ENCODE data around the gene ARL15.

The ARL15 gene

DNA sequence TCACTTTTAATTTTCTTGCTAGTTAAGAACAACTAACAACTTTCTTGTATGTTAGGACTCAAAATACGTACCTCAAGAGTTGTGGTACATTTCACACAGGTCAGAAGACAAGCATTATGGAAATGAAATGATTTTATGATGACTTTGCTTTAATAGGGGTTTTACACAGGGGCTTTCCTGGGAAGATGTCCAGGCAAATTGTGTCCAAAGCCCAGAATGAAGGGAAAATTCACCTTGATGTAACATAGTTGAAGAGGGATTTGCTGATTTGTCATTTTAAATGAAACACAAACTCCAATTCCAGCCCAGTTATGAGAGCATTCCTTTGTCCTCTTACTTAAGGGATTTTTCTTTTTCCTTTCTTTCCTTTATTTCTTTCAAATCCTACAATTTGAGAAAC is 89.2 kb downstream of the ARL15 start:
- no peak for DNase-seq (ENCODE audit: low spot score in 2 of 2)
- no peak for ATAC-seq
- H3K36me3 Mint-ChIP-seq, result no peaks in the 10 kb centered on the region
- H3K9me3 Mint-ChIP-seq, result no peaks in the 10 kb centered on the region
- H3K4me3 Mint-ChIP-seq, result no peak overlapping the region
- peaks cover 23% of the 10 kb centered on the region for H3K4me1 Mint-ChIP-seq
- no peak overlapping the region for H3K27ac Mint-ChIP-seq

DNA sequence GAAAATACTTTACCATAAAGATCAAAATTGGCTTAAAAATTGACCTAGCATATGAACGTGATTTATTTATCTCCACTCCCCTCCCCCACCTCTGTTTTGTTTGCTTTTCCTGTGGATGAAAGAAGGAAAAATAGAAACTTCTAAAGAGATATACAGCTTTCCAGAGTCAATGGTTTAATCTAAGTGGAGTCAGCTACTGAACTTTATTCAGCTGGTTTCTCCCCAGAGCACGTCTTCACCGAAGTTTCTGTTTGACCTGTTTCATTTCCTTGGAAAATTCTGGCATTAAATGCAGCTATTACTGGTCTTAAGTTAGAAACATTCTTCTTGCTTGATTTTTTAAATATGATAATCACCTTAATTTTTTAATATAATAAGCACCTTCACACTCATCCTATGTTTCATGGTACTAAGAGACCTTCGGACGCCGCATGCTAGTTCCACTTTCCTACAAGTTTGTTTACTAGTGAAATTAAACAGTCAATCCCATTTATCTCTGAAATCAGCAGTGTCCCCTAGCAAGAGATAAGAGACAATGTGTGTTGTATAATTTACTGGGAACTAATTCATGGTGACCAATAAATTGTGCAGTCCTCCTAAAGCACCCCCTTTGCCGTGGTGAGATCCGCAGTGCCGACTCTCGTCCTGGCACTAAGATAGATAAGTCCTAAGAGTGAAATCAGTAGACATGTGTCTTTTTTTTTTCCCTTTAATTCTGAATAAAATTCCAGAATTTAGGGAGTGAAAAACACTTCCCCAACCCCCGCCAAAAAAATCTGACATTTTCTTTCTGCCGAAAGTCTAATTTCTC is 89.9 kb downstream of the ARL15 start:
- Mint-ChIP-seq H3K4me3 (no peak overlapping the region), H3K4me1 (peaks cover 16% of the 10 kb centered on the region), H3K36me3 (no peaks in the 10 kb centered on the region), H3K9me3 (no peaks in the 10 kb centered on the region), H3K27ac (no peak overlapping the region)
- ATAC-seq, result no peak
- DNase-seq (ENCODE audit: low spot score in 2 of 2), result no peak

DNA sequence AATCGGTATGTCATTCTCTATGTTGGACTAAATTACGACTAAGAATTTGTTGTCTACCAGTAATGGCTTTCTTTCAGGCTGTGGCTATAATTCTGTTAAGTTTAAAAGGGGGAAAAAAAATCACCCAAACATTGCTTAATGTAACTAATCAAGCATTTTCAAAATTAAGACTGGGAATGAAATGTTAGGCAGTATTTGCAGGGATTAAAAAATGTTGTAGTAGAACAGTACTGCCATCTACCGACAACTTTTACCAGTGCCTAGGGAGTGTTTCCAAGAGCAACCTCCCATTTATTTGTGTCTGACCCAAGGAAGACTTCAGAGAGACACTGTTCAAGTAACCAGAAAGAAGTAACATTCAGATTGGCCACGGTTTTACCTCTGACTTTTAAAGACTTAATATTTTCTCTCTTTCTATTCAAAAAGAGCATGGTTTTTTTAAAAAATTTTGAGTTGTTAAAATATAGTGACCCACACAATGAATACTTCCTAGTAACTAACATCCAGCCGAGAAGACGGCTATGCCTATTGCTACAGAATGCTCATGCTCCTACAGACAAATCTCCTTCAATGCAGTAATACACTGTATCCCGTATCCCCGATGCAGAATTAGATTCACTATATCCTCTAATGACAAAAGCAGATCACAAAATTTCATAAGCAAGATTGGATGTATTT is 92.4 kb downstream of the ARL15 start:
- DNase-seq (ENCODE audit: low spot score in 2 of 2) (no peak), ATAC-seq (no peak)
- no peaks in the 10 kb centered on the region for H3K9me3 Mint-ChIP-seq
- no peaks in the 10 kb centered on the region for H3K36me3 Mint-ChIP-seq
- peaks cover 9% of the 10 kb centered on the region for H3K4me1 Mint-ChIP-seq
- no peak overlapping the region for H3K4me3 Mint-ChIP-seq
- H3K27ac Mint-ChIP-seq, result no peak overlapping the region

DNA sequence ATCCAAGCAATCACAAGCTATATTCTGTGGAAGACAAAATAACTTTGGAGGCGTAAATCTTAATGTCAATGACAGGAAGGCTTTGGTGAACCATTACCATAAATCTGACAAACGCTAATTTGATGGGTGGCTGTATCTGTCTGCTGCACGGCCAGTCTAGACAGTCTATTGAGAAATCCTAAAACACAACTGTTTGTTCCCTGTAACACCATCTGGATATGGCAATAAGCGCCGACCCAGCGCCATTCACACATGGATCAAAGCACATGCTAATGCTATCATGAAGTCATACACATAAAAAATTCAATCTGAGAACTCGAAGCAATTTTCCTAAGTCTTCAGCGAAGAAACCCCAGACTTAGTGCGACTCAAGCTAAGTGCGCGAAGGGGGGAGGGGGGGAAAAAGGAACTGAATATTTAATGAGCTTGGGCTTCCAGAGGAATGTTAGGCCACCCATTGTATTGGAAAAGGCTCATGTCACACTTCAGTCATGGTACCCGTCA is 95.1 kb downstream of the ARL15 start:
- Mint-ChIP-seq H3K4me3 (no peak overlapping the region), H3K4me1 (peaks cover 18% of the 10 kb centered on the region), H3K9me3 (no peaks in the 10 kb centered on the region), H3K27ac (no peak overlapping the region), H3K36me3 (no peaks in the 10 kb centered on the region)
- ATAC-seq, result no peak
- no peak for DNase-seq (ENCODE audit: low spot score in 2 of 2)

DNA sequence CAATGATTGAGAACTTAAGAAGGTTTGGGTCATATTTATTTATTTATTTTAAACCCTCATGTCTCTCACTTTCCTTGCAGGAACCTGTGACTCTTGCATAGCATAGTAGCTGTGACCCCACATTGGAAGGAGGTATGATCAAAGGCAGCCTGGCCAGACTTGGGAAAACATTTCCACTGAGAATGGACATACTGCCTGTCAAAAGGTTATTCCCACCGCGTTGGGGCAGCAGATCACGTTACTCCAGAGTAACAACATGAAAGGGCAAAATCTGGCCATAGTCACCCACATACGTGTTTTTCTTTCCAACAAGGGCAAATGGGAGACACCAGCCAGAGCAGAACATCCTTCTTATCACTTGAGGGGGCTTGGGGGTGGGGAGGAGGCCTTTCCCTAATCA is 95.7 kb downstream of the ARL15 start:
- Mint-ChIP-seq H3K4me3 (no peak overlapping the region), H3K4me1 (peaks cover 18% of the 10 kb centered on the region), H3K9me3 (no peaks in the 10 kb centered on the region), H3K36me3 (no peaks in the 10 kb centered on the region), H3K27ac (no peak overlapping the region)
- no peak for ATAC-seq
- no peak for DNase-seq (ENCODE audit: low spot score in 2 of 2)

DNA sequence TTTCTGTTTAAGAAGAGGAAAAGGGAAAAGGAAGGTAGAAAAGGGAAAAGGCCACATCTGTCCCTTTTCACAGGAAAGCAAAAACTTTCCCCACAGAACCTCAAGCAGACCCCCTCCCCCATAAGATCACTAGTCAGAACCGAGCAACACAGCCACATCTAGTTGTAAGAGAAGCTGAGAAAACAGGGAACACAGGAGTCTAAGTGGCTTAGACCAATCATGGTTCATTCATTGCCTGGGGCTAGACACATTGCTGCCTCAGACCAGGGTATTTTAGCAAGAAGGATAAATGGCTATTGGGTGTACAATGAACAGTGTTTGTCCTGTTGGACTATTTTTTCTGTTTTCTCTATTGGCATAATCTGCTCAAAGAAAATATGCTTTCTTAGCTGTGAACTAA is 98.0 kb downstream of the ARL15 start:
- ATAC-seq (no peak), DNase-seq (ENCODE audit: low spot score in 2 of 2) (no peak)
- H3K27ac Mint-ChIP-seq, result no peak overlapping the region
- no peaks in the 10 kb centered on the region for H3K36me3 Mint-ChIP-seq
- H3K4me3 Mint-ChIP-seq, result no peak overlapping the region
- H3K4me1 Mint-ChIP-seq, result peaks cover 35% of the 10 kb centered on the region
- H3K9me3 Mint-ChIP-seq, result no peaks in the 10 kb centered on the region

DNA sequence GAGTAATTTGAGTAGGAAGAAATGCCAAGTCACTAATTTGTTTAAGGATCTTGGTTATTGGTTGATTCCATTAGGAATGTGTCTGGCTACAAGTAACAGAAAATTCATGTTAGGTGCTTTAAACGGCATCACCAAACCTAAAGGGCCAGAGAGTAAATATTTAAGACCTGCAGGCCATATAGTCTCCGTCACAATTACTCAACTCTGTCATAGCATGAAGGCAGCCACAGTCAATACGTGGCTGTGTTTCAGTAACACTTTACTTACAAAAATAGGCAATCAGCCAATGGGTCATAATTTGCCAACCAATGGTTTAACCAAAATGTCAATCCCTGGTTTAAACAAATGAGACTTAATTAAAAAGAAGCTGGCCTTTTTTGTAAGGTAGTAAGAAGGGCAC is 98.5 kb downstream of the ARL15 start:
- ATAC-seq, result no peak
- DNase-seq (ENCODE audit: low spot score in 2 of 2), result no peak
- Mint-ChIP-seq H3K4me1 (peaks cover 39% of the 10 kb centered on the region), H3K9me3 (no peaks in the 10 kb centered on the region), H3K27ac (no peak overlapping the region), H3K4me3 (no peak overlapping the region), H3K36me3 (no peaks in the 10 kb centered on the region)

DNA sequence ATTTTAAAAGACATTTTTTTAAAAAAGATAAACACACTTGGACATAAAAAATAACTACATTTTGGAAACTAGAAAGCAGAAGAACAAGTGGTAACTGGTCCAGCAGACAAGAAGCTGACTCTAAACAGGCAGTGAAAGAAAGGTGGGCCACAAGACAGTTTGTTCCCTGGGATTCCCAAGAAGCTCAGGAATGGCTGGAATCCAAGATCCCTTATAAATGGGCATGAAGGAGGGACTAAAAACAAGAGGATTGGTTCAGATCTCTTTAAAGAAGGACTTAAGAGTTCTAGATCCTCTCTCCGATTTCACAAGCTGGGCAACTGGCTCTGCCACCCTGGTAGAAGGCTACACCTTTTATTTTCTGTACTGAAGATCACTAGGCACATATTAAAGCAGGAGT is 102.8 kb downstream of the ARL15 start:
- H3K36me3 Mint-ChIP-seq, result no peaks in the 10 kb centered on the region
- no peaks in the 10 kb centered on the region for H3K9me3 Mint-ChIP-seq
- peaks cover 25% of the 10 kb centered on the region for H3K4me1 Mint-ChIP-seq
- ATAC-seq (no peak), DNase-seq (ENCODE audit: low spot score in 2 of 2) (no peak)
- no peak overlapping the region for H3K27ac Mint-ChIP-seq
- no peak overlapping the region for H3K4me3 Mint-ChIP-seq

DNA sequence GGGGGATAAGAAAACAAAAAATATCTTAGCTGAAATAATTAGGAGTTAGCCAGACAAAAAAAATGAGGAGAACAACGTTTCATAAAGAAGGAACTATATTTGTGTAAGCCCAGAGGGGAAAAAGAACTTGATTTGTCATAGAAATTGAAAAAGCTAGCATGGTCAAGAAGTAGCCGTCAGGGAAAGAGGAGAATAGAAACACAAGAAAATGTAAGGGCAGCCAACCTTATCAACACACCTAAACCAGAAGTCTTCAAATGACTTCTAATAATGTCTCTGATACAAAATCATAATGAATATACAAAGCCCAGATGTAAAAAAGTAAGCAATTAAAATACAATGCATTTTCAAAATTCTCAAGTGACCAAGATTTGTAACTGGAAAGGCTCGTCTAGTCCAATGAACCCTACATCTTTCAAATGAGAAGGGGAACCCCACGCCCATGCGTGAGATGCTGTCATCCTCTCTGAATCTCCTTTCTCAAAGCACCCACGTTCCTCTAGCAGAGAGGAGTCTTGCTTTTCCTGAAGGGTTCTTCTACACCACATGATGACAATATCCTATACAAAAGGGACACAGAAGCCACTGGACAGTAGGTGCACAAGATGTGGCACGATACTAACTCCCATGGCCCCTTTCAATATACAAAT is 103.7 kb downstream of the ARL15 start:
- Mint-ChIP-seq H3K36me3 (no peaks in the 10 kb centered on the region), H3K9me3 (peaks cover under 1% of the 10 kb centered on the region), H3K27ac (no peak overlapping the region), H3K4me1 (peaks cover 21% of the 10 kb centered on the region), H3K4me3 (no peak overlapping the region)
- ATAC-seq, result no peak
- DNase-seq (ENCODE audit: low spot score in 2 of 2), result no peak

DNA sequence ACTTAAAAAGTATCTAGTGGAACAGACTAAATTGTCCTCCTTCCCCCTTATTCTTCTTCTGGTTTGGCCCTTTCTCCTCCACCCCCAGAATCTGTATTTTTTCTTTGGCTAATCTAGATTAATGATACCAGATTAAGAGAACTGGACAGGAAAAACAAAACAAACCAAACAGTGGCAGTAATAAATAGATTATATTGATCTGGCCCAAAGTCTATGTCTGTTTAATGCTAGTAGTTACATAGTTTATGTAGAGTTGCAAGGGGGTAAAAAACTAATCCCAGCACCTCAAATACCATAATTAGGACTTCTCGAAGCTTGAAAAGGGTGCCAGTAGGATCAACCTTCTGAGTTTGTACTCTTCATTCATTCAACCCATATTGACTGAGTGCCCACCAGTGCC is 104.5 kb downstream of the ARL15 start:
- no peak overlapping the region for H3K4me3 Mint-ChIP-seq
- no peaks in the 10 kb centered on the region for H3K36me3 Mint-ChIP-seq
- no peak for ATAC-seq
- H3K4me1 Mint-ChIP-seq, result peaks cover 29% of the 10 kb centered on the region
- H3K27ac Mint-ChIP-seq, result no peak overlapping the region
- H3K9me3 Mint-ChIP-seq, result peaks cover 8% of the 10 kb centered on the region
- DNase-seq (ENCODE audit: low spot score in 2 of 2), result no peak

DNA sequence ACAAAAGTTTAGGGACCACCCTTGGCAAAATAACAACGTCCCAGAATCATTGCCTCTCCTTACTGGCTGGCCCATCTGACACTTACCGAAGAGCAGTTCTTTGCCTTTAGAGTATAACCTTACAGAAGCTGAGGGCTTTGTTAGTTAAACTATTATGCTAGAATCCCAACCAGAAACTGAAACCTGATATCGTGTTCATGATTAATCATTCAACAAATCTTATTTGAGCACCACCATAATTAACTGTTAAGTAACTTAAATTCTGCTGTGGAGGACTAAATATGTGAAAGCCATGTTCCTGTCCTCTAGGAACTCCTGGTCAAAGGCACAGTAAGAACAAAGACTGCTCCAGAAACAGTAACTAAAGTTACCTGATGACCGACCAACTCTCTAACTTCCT is 104.9 kb downstream of the ARL15 start:
- Mint-ChIP-seq H3K27ac (no peak overlapping the region), H3K4me1 (peaks cover 30% of the 10 kb centered on the region), H3K9me3 (peaks cover 8% of the 10 kb centered on the region), H3K36me3 (no peaks in the 10 kb centered on the region), H3K4me3 (no peak overlapping the region)
- DNase-seq (ENCODE audit: low spot score in 2 of 2) (no peak), ATAC-seq (no peak)

DNA sequence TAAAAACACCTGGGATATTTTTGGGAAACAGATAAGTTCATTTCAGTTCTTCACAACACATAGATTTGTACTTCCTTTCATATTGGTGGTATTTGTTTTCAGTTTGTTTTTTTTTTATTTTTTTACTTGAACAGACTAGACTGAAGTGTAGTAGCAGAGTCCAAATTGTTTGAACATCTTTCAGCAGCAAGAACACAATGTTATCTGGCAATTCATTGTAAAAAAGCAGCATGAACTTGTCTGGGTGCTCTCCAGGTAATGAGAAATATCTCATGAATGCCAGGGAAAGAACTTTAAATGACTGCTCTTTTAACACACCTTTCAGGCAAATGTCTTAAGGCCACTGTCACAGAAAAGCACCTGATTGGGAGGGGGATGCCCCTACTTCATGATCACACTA is 113.4 kb downstream of the ARL15 start:
- Mint-ChIP-seq H3K27ac (no peak overlapping the region), H3K36me3 (no peaks in the 10 kb centered on the region), H3K9me3 (peaks cover 8% of the 10 kb centered on the region), H3K4me3 (no peak overlapping the region), H3K4me1 (peaks cover 21% of the 10 kb centered on the region)
- DNase-seq (ENCODE audit: low spot score in 2 of 2) (no peak), ATAC-seq (no peak)

DNA sequence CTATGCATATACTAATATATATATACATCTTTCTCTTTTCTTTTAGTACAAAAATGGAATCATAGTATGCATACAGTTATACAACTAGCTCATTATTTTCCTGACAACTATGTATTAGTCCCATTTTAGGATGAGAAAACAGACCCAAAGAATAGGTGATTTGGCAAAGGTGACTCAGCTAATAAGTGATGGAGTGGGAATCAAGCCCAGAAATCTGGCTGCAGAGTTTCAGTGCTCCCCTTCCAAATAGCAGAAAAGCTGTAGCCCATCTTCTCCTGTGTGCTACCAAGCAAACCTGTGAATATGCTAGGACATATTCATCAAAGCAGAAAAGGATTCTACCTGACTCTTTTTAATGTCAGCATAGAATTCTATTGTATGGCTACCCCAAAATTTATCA is 114.7 kb downstream of the ARL15 start:
- DNase-seq (ENCODE audit: low spot score in 2 of 2), result no peak
- Mint-ChIP-seq H3K4me1 (peaks cover 24% of the 10 kb centered on the region), H3K9me3 (no peaks in the 10 kb centered on the region), H3K4me3 (no peak overlapping the region), H3K27ac (no peak overlapping the region), H3K36me3 (no peaks in the 10 kb centered on the region)
- ATAC-seq, result no peak

DNA sequence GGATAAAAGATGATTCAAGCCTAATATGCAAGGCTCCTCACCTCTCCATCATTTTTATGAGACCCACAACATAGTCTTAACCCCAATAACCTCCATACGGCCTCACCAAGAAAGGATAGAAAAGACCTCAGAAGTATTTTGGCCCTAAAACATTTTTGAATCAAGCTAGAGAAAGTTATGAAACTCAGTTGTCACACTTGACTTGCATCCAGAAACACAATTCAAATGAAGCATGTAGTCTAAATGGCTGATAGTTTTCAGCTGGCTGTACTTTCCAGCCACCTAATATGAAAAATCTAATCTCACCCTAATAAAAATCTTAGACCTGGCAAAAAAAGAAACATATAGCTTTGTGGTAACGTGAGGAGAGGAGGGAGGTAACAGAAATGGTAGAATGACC is 116.1 kb downstream of the ARL15 start:
- H3K4me1 Mint-ChIP-seq, result peaks cover 26% of the 10 kb centered on the region
- DNase-seq (ENCODE audit: low spot score in 2 of 2) (no peak), ATAC-seq (no peak)
- no peak overlapping the region for H3K27ac Mint-ChIP-seq
- no peaks in the 10 kb centered on the region for H3K36me3 Mint-ChIP-seq
- no peaks in the 10 kb centered on the region for H3K9me3 Mint-ChIP-seq
- H3K4me3 Mint-ChIP-seq, result no peak overlapping the region

DNA sequence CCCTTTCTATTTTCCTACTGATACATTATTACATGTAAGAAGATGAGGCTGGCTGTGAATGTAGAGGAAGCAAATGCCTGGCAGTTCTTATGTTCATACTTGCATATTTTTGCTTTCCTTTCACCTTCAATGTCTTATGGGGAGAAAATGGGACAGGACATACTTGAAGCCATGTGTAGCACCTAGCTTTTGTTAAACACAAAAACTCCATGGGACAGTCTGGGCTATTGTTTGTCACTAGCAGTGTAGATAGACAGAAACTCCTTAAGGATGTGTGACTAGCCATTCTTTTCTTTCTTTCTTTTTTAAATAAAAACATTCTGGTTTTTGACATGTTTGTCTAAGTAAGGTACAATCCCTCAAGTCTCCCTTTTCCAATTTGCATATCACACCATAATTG is 122.7 kb downstream of the ARL15 start:
- Mint-ChIP-seq H3K4me3 (no peak overlapping the region), H3K36me3 (no peaks in the 10 kb centered on the region), H3K4me1 (peaks cover 25% of the 10 kb centered on the region), H3K9me3 (no peaks in the 10 kb centered on the region), H3K27ac (no peak overlapping the region)
- no peak for DNase-seq (ENCODE audit: low spot score in 2 of 2)
- no peak for ATAC-seq

Data from stimulated activated effector memory CD8-positive, alpha-beta T cell treated with anti-CD3 and anti-CD28 coated beads, Interleukin-12 subunit alpha, Interleukin-12 subunit beta, amount 100 ng/mL, for 72 hours (primary cell).